NCI-H187 (cell line): ENCODE results near the gene KRTAP10-12.

Experiments used
- DNase-seq, 2 experiments: peaks; one replicate each; lab custom pipeline; 2025; lab: John Stamatoyannopoulos, UW

The KRTAP10-12 gene

GRCh38 chr21:44699502-44700001 lies 2.6 kb downstream of the KRTAP10-12 start:
- no peak for DNase-seq

- no peak for DNase-seq
These were observed 3.4 kb downstream of the KRTAP10-12 start for GRCh38 chr21:44700101-44701022.

- DNase-seq, result no peak
These were observed 4.0 kb downstream of the KRTAP10-12 start for GRCh38 chr21:44701023-44701400.

- DNase-seq, result no peak
These were observed 4.6 kb downstream of the KRTAP10-12 start for GRCh38 chr21:44701541-44701940.

GRCh38 chr21:44702111-44702972 lies 5.4 kb downstream of the KRTAP10-12 start:
- no peak for DNase-seq

- no peak for DNase-seq
These were observed 6.2 kb downstream of the KRTAP10-12 start for GRCh38 chr21:44702973-44703730.

GRCh38 chr21:44703731-44704635 lies 7.0 kb downstream of the KRTAP10-12 start:
- no peak for DNase-seq

GRCh38 chr21:44704636-44705001 lies 7.6 kb downstream of the KRTAP10-12 start:
- no peak for DNase-seq

- no peak for DNase-seq
These were observed 9.2 kb downstream of the KRTAP10-12 start for GRCh38 chr21:44706026-44706705.

- DNase-seq, result no peak
These were observed 10.0 kb downstream of the KRTAP10-12 start for GRCh38 chr21:44706706-44707581.

DNA sequence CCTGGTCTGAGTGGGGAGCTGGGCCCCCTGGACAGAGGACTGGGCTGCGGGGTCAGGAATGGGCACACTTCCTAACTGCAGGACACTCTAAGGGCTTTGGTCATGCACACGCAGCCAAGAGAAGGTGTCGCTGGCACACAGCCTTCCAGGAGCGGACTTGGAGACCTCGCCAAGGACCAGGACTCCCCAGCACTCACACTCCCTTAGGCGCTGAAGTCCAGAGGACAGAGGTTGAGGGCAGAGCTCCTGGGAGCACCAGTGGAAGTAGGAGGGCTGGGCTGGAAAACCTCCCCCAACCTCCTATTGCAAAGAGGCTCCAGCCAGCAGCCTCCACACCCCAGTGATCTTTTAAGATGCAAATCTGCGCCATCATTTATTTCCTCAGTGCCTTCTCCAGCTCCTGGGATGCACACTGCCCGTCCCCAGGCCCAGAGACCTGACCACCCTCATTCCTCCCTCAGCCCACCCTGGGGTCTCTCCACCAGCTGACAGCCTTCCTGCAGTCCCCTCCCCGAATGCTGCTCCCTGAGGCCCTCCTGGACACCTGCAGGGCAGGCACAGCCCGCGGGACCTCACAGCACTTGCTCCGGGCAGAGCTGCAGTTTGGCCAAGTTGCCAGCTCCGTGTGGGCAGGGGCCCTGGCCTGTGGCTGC lies 11.4 kb downstream of the KRTAP10-12 start:
- DNase-seq, result no peak

- no peak for DNase-seq
These were observed 12.0 kb downstream of the KRTAP10-12 start for GRCh38 chr21:44708866-44709425.

DNA sequence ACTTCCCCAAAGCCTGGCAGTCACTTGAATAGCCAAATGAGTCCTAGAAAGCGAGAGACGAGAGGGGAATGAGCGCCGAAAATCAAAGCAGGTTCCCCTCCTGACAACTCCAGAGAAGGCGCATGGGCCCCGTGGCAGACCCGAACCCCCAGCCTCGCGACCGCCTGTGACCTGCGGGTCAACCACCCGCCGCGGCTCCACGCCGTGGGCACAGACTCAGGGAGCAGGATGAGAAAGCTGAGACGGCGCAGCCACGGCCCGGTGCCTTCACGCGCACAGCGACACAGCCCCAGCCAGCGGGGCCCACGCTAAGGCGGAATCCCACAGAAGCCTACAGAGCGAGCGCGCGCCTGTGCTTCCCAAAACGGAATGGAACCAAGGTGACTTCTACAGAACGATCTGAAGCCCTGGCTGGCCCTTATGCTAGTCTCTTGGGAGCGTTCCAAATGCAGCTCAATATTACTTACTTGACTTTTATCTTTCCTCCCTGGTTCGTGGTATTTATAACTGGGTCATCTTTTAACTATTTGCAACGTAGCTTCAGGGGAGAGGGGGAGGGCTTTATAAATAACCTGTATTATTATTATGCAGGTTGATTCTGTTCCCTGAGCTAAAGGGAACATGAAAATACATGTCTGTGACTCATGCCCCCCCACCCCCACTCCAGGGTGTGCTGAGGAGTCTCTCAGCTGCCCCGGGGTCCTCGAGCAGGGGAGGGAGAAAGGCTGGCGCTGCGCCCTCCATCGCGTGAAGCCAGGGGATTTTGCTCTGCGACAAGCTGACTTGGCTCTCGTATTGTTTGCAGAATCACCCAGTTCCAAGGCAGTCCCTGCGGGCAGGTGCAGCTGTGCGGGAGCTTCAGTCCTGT lies 12.7 kb downstream of the KRTAP10-12 start:
- peak; percentile 68 to 74 for DNase-seq

DNA sequence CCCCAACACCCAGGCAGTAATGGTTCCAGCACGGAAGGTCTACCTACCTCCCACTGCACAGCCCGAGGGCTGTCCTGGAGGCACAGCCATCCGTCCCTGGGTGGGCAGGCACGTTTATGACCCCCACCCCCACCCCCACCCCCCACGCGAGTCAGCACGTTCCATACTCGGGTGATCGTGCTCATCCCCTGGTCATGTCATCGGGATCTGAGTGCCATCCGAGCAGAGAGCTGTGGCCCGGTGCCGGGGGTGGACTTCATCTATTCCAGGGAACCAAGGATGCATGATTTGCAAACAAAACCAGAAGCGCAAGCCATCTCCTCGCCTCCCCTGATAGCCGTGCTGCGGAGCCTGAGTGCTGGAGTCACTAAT lies 13.3 kb downstream of the KRTAP10-12 start:
- no peak for DNase-seq

GRCh38 chr21:44710756-44711326 lies 13.9 kb downstream of the KRTAP10-12 start:
- peak; percentile 94 to 97 for DNase-seq

DNA sequence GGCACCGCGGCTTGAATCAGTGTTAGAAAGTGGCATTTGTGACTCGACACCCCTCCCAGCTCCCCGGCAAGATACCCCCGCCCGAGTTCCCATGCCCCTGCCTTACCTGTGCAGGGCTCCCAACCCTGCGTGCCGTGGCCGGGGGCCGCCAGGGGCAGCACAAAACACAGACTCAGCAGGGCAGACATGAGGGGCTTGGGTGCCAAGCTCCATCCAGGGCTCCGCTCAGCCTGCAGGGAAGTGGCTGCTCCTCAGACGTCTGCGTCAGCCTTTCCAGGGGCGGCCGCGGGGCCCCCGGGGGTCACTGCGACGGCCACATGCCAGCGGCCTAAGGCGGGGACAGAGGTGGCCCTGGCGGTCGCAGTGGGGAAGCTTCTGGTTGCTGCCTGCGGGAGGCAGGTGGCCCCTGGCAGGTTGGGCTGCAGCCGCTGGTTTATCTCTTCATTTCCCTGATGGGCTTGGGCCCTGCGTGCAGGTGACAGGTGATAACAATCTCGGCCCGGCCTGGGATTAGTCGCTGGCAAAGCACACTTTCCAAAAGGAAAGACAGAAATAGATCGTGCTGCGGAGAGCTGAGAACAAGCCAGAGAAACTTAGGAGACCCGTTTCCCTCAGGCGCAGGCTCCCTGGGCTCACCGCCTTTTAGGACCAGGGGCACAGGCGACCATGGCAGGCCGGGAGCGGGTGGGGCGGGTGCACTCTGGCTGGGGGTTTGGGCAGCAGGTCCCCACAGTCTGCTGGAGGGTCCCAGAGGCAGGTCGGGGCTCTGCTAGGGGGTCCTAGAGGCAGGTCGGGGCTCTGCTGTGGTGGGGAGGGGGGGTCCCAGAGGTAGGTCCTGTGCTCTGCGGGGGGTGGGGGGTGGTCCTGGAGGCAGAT lies 14.6 kb downstream of the KRTAP10-12 start, which contains the start of gene TSPEAR:
Gene TSPEAR, minus strand, starts transcription at position 246 of the 876 bp plus-strand sequence. Its CDS starts 58 bp downstream, at position 188.
- DNase-seq, result peak; percentile 58 to 94
